Ascending aorta (tissue), 2 donors: Measurements from ENCODE around the gene NRP2. TPM values are rescaled to one million over a fixed set of nuclear protein-coding genes. Genes with fewer than 3 reads are reported as not detected.

Source experiments
- DNase-seq, 2 donors: peaks; one replicate each; pipeline ENCODE4 v3.0.0-alpha.2; 2019; ENCODE audit warnings: low spot score in 2 of 2
- H3K27ac ChIP-seq, 2 donors: fragments of 200-600 bp; sonication (generic); one replicate each; pipeline ENCODE4 v1.5.1; 2016 to 2017; ENCODE audit warnings: mild to moderate bottlenecking in 1 of 2
- H3K27me3 ChIP-seq: fragments of 200-600 bp; sonication (generic); one replicate; pipeline ENCODE4 v1.5.1; 2017
- H3K36me3 ChIP-seq, 2 donors: fragments of 200-600 bp; sonication (generic); one replicate each; pipeline ENCODE4 v1.5.1; 2016
- H3K4me1 ChIP-seq, 2 donors: fragments of 200-600 bp; sonication (generic); one replicate each; pipeline ENCODE4 v1.5.1; 2016 to 2017; ENCODE audit warnings: mild to moderate bottlenecking in 1 of 2
- H3K4me3 ChIP-seq, 2 donors: fragments of 200-600 bp; sonication (generic); one replicate each; pipeline ENCODE4 v1.5.1; 2016 to 2017; ENCODE audit warnings: mild to moderate bottlenecking in 1 of 2
- H3K9me3 ChIP-seq, 2 donors: fragments of 200-600 bp; sonication (generic); one replicate each; pipeline ENCODE4 v1.5.1; 2016
- CTCF ChIP-seq, 3 experiments: fragments of 200-600 bp in 2 of 3; fragments of 450-650 bp in 1 of 3; sonication (generic) in 2 of 3; IDR thresholded peaks; one replicate each; pipeline ENCODE4 v1.5.1; 2016 to 2019; ENCODE audit warnings: antibody characterized with exemption in 3 of 3, mild to moderate bottlenecking in 1 of 3, moderate library complexity in 1 of 3
- intact Hi-C: fragments of 100-400 bp; cut with DNase I; formaldehyde crosslinking; loops from one replicate; pipeline ENCODE4 v1.15.1; 2023
- total RNA-seq: library from RNA; depleted of rRNA; stranded (reverse); fragments of >200 nt; gene quantifications from one replicate; pipeline ENCODE4 v1.1.0, GENCODE V29; 2016

The NRP2 gene
- total RNA-seq, 1 donor from 2014 or later: 39.7 TPM

- Histone ChIP-seq H3K27ac (no peak overlapping the region), H3K36me3 (no peaks in the 10 kb centered on the region), H3K4me3 (no peak overlapping the region), H3K27me3 (no peaks in the 10 kb centered on the region), H3K9me3 (no peaks in the 10 kb centered on the region), H3K4me1 (peaks cover under 1 to 5% of the 10 kb centered on the region in 2 donors)
- intact Hi-C loops: no loop called here
- no peak for DNase-seq
- TF ChIP-seq CTCF (IDR thresholded peaks at IDR 0.05): no peak
Measured at GRCh38 chr2:205713086-205713485, 30.8 kb downstream of the NRP2 start.

GRCh38 chr2:205714058-205714776 is 31.9 kb downstream of the NRP2 start:
- no peak for TF ChIP-seq CTCF (IDR thresholded peaks at IDR 0.05)
- no peak overlapping the region for H3K4me3 ChIP-seq
- no peaks in the 10 kb centered on the region for H3K36me3 ChIP-seq
- no peak for DNase-seq
- H3K9me3 ChIP-seq: no peaks in the 10 kb centered on the region
- H3K27me3 ChIP-seq: no peaks in the 10 kb centered on the region
- no peaks in the 10 kb centered on the region for H3K4me1 ChIP-seq
- intact Hi-C loops: no loop called here
- H3K27ac ChIP-seq: peak overlapping the region in 1 of 2 donors; percentile 64

- DNase-seq: no peak
- H3K36me3 ChIP-seq: no peaks in the 10 kb centered on the region
- peak overlapping the region in 1 of 2 donors; percentile 64 for H3K27ac ChIP-seq
- TF ChIP-seq CTCF (IDR thresholded peaks at IDR 0.05): no peak
- no peaks in the 10 kb centered on the region for H3K9me3 ChIP-seq
- intact Hi-C loops: no loop called here
- no peaks in the 10 kb centered on the region for H3K4me1 ChIP-seq
- H3K4me3 ChIP-seq: no peak overlapping the region
- H3K27me3 ChIP-seq: no peaks in the 10 kb centered on the region
Measured at GRCh38 chr2:205714789-205715720, 32.8 kb downstream of the NRP2 start.

- Histone ChIP-seq H3K4me3 (no peak overlapping the region), H3K4me1 (no peaks in the 10 kb centered on the region), H3K36me3 (no peaks in the 10 kb centered on the region), H3K9me3 (no peaks in the 10 kb centered on the region), H3K27me3 (no peaks in the 10 kb centered on the region), H3K27ac (no peak overlapping the region)
- peak in 1 of 3 experiments; percentile 6 for TF ChIP-seq CTCF (IDR thresholded peaks at IDR 0.05)
- intact Hi-C loops: no loop called here
- DNase-seq: no peak
Measured at GRCh38 chr2:205715831-205716525, 33.7 kb downstream of the NRP2 start.

- H3K9me3 ChIP-seq: no peaks in the 10 kb centered on the region
- H3K27me3 ChIP-seq: no peaks in the 10 kb centered on the region
- no peak for TF ChIP-seq CTCF (IDR thresholded peaks at IDR 0.05)
- H3K4me3 ChIP-seq: no peak overlapping the region
- intact Hi-C loops: no loop called here
- no peaks in the 10 kb centered on the region for H3K4me1 ChIP-seq
- H3K36me3 ChIP-seq: no peaks in the 10 kb centered on the region
- DNase-seq: no peak
- H3K27ac ChIP-seq: peak overlapping the region in 1 of 2 donors; percentile 25
Measured at GRCh38 chr2:205717175-205717846, 35.0 kb downstream of the NRP2 start.
